HepG2 (cell line): ENCODE data around the gene NAA15. TPM values are rescaled to one million over a fixed set of nuclear protein-coding genes. Genes with fewer than 3 reads are reported as not detected.
A peak's percentile ranks its signal among the peaks of the same experiment; 100 is the strongest.

ENCODE experiments used
- E2F5 ChIP-seq: sonication (generic); formaldehyde crosslinking; conservative IDR thresholded peaks from 2 replicates; pipeline ENCODE4 v1.4.0; 2020; ENCODE audit warnings: missing genetic modification reagents
- EED ChIP-seq: sonication (generic); formaldehyde crosslinking; IDR thresholded peaks from 2 replicates; pipeline ENCODE4 v1.5.0; 2020; ENCODE audit warnings: mild to moderate bottlenecking, missing genetic modification reagents
- FOXC1 ChIP-seq: sonication (generic); formaldehyde crosslinking; IDR thresholded peaks from 2 replicates; pipeline ENCODE4 v1.8.0; 2022; ENCODE audit warnings: mild to moderate bottlenecking, missing genetic modification reagents, borderline replicate concordance
- HES4 ChIP-seq: sonication (generic); formaldehyde crosslinking; IDR thresholded peaks from 2 replicates; pipeline ENCODE4 v1.9.0; 2021; ENCODE audit warnings: mild to moderate bottlenecking, missing genetic modification reagents, borderline replicate concordance
- HOXA7 ChIP-seq: sonication (generic); formaldehyde crosslinking; IDR thresholded peaks from 2 replicates; pipeline ENCODE4 v1.8.1; 2022; ENCODE audit warnings: mild to moderate bottlenecking, missing genetic modification reagents, moderate library complexity
- KLF13 ChIP-seq: sonication (generic); formaldehyde crosslinking; IDR thresholded peaks from 2 replicates; pipeline ENCODE4 v1.4.0; 2020; ENCODE audit warnings: mild to moderate bottlenecking, missing genetic modification reagents
- KMT2A ChIP-seq: sonication (generic); formaldehyde crosslinking; IDR thresholded peaks from 2 replicates; pipeline ENCODE4 v1.4.0; 2020; ENCODE audit warnings: missing genetic modification reagents
- MYPOP ChIP-seq: sonication (generic); formaldehyde crosslinking; IDR thresholded peaks from 2 replicates; pipeline ENCODE4 v1.8.1; 2023; ENCODE audit warnings: mild to moderate bottlenecking, moderate library complexity, missing genetic modification reagents
- NFE2 ChIP-seq: sonication (generic); formaldehyde crosslinking; IDR thresholded peaks from 2 replicates; pipeline ENCODE4 v1.4.0; 2020; ENCODE audit warnings: missing genetic modification reagents
- POLR2A ChIP-seq, 2 experiments: IDR thresholded peaks; 2 replicates each; pipeline ENCODE4 v1.6.1; 2011; ENCODE audit warnings: low read depth in 2 of 2, low read length in 2 of 2, mild to moderate bottlenecking in 1 of 2, moderate library complexity in 1 of 2; ENCODE audit not compliant: insufficient read depth in 1 of 2
- STAT6 ChIP-seq: sonication (generic); formaldehyde crosslinking; IDR thresholded peaks from 2 replicates; pipeline ENCODE4 v1.4.0; 2020; ENCODE audit warnings: missing genetic modification reagents, mild to moderate bottlenecking, borderline replicate concordance
- THAP11 ChIP-seq: IDR thresholded peaks from 2 replicates; pipeline ENCODE4 v1.6.1; 2016; ENCODE audit warnings: missing biosample characterization, missing genetic modification reagents
- ZBTB49 ChIP-seq: sonication (generic); formaldehyde crosslinking; IDR thresholded peaks from 2 replicates; pipeline ENCODE4 v1.4.0; 2020; ENCODE audit warnings: missing genetic modification reagents, borderline replicate concordance
- ZFP91 ChIP-seq: sonication (generic); formaldehyde crosslinking; IDR thresholded peaks from 2 replicates; pipeline ENCODE4 v1.9.0; 2022; ENCODE audit warnings: missing genetic modification reagents, mild to moderate bottlenecking, borderline replicate concordance
- ZNF160 ChIP-seq: sonication (generic); formaldehyde crosslinking; IDR thresholded peaks from 2 replicates; pipeline ENCODE4 v1.8.0; 2022; ENCODE audit warnings: mild to moderate bottlenecking, inconsistent platforms, missing genetic modification reagents
- ZNF343 ChIP-seq: sonication (generic); formaldehyde crosslinking; IDR thresholded peaks from 2 replicates; pipeline ENCODE4 v1.4.0; 2020; ENCODE audit warnings: mild to moderate bottlenecking, missing genetic modification reagents
- ZNF503 ChIP-seq: sonication (generic); formaldehyde crosslinking; IDR thresholded peaks from 2 replicates; pipeline ENCODE4 v1.4.0; 2020; ENCODE audit warnings: missing genetic modification reagents
- ZNF788 ChIP-seq: sonication (generic); formaldehyde crosslinking; IDR thresholded peaks from 2 replicates; pipeline ENCODE4 v1.5.0; 2020; ENCODE audit warnings: mild to moderate bottlenecking, missing genetic modification reagents, borderline replicate concordance
- polyA plus RNA-seq, 8 experiments: library from polyadenylated mRNA; depleted of rRNA in 3 of 8; stranded (reverse) in 7 of 8; unstranded in 1 of 8; fragments of >200 nt; fragmentation: Illumina TruSeq in 4 of 8; extraction: Trizol in 4 of 8; gene quantifications; 2 replicates each; pipeline versions ENCODE4 v1.2.1 to v1.2.3, GENCODE V29; 2011 to 2016; ENCODE audit warnings: low read depth in 4 of 8, missing spikeins in 1 of 8, mixed read lengths in 1 of 8; ENCODE audit not compliant: insufficient read depth in 1 of 8
- total RNA-seq, 5 experiments: library from RNA; depleted of rRNA; stranded (reverse); fragments of >200 nt; fragmentation: Illumina TruSeq; extraction: Trizol; gene quantifications; 2 replicates each; pipeline ENCODE4 v1.2.3, GENCODE V29; 2016; ENCODE audit warnings: low read depth in 1 of 5

NAA15 gene
- total and polyA plus RNA-seq, 2 of the 13 experiments (the other 11 are each of a cell fraction or from before 2014, with no cell fraction given), result 6.2 to 50.2 TPM

GRCh38 chr4:139295206-139295941 lies 5.9 kb upstream of the NAA15 start (continued):
- TF ChIP-seq ZBTB49 (no peak), E2F5 (no peak), ZFP91 (CRISPR knock-in tag) (peak; percentile 94), ZNF788 (CRISPR knock-in tag) (peak; percentile 75; the same call in 1 of the 2 replicates), ZNF160 (CRISPR knock-in tag) (peak; percentile 92), HOXA7 (CRISPR knock-in tag) (no peak), POLR2A (IDR thresholded peaks at IDR 0.05; ENCODE audit: insufficient read depth in 1 of 2, low read depth in 2 of 2, low read length in 2 of 2) (peak; percentile 77 to 79; a peak in 3 of 4 replicates), NFE2 (CRISPR knock-in tag) (0 out of 2 replicates have a peak, but pooled peaks have one; percentile 24), ZNF503 (CRISPR knock-in tag) (peak; percentile 84; the same call in 1 of the 2 replicates), KLF13 (CRISPR knock-in tag) (no peak), ZNF343 (0 out of 2 replicates have a peak, but pooled peaks have one; percentile 34), KMT2A (CRISPR knock-in tag) (peak; percentile 94), STAT6 (peak; percentile 72; the same call in 1 of the 2 replicates), THAP11 (CRISPR knock-in tag) (peak; percentile 65; the same call in 1 of the 2 replicates), MYPOP (CRISPR knock-in tag) (peak; percentile 68; the same call in 1 of the 2 replicates), HES4 (CRISPR knock-in tag) (no peak), FOXC1 (CRISPR knock-in tag) (no peak), EED (CRISPR knock-in tag) (no peak)
